KMS-11 (cell line): ENCODE results near the gene IGSF5.

Source experiments
- H2AFZ ChIP-seq: fragments of 200-600 bp; sonication (generic); 2 replicates; pipeline ENCODE4 v1.6.1; 2016; ENCODE audit warnings: antibody characterized with exemption, mixed run types, low read depth
- H3K27ac ChIP-seq: fragments of 200-600 bp; sonication (generic); 2 replicates; pipeline ENCODE4 v1.6.1; 2016; ENCODE audit warnings: mild to moderate bottlenecking, mixed run types
- H3K27me3 ChIP-seq: fragments of 200-600 bp; sonication (generic); 2 replicates; pipeline ENCODE4 v1.6.1; 2017; ENCODE audit warnings: mild to moderate bottlenecking, low read depth, mixed run types, moderate library complexity; ENCODE audit not compliant: insufficient read depth
- H3K36me3 ChIP-seq: fragments of 200-600 bp; sonication (generic); 2 replicates; pipeline ENCODE4 v1.6.1; 2017; ENCODE audit warnings: mild to moderate bottlenecking, mixed run types; ENCODE audit not compliant: insufficient read depth
- H3K4me1 ChIP-seq: fragments of 200-600 bp; sonication (generic); 2 replicates; pipeline ENCODE4 v1.6.1; 2016; ENCODE audit warnings: mild to moderate bottlenecking, low read depth, mixed run types; ENCODE audit not compliant: poor library complexity, severe bottlenecking
- H3K4me2 ChIP-seq: fragments of 200-600 bp; sonication (generic); 2 replicates; pipeline ENCODE4 v1.7.0; 2016; ENCODE audit warnings: mild to moderate bottlenecking, mixed run types
- H3K4me3 ChIP-seq: fragments of 200-600 bp; sonication (generic); IDR thresholded peaks from 2 replicates; pipeline ENCODE4 v1.6.1; 2017; ENCODE audit warnings: low read depth, low read length, mixed read lengths; ENCODE audit not compliant: insufficient read depth
- H3K79me2 ChIP-seq: fragments of 200-600 bp; sonication (generic); 2 replicates; pipeline ENCODE4 v1.6.1; 2016; ENCODE audit warnings: low read depth, mixed run types; ENCODE audit not compliant: insufficient read depth
- H3K9ac ChIP-seq: fragments of 200-600 bp; sonication (generic); 2 replicates; pipeline ENCODE4 v1.6.1; 2016; ENCODE audit warnings: mild to moderate bottlenecking, mixed run types
- H4K20me1 ChIP-seq: fragments of 200-600 bp; sonication (generic); 2 replicates; pipeline ENCODE4 v1.6.1; 2016; ENCODE audit warnings: mild to moderate bottlenecking, mixed run types; ENCODE audit not compliant: insufficient read depth
- TF ChIP-seq, protein P1 (sequence below): fragments of 200-600 bp; sonication (generic); conservative IDR thresholded peaks from 2 replicates; pipeline ENCODE4 v1.6.1; 2017; ENCODE audit warnings: low read depth, mild to moderate bottlenecking, antibody characterized with exemption, low read length, moderate library complexity, mixed read lengths

Gene IGSF5

DNA sequence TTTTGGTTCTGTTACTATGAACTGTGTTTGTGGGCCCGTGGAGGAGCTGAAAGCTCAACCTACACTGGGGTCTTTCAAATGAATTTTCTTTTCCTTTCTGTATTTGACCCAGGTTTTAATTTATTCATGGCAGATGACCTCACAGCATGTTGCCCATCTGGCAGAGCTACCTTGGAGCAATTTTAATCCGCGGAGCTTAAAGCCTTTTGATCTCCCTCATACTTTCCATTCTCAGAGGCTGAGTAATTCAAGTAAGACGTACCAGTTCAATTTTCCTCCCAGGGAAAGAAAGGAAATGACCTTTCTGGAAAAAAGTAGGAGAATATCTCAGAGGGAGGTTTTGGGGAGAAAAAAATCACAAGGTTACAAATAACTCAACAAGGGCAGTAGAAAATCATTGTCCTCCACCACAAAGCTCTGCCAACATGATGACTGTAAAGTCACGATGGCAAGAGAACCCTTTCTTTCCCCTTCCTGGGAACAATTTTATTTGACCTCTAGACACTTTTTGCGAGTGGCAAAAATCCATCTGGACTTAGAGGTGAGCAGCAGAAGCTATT lies 100.7 kb downstream of the IGSF5 start:
- Histone ChIP-seq H4K20me1 (no peaks in the 10 kb centered on the region), H3K79me2 (no peaks in the 10 kb centered on the region), H2AFZ (no peak overlapping the region), H3K27me3 (no peaks in the 10 kb centered on the region), H3K36me3 (no peaks in the 10 kb centered on the region), H3K27ac (no peak overlapping the region), H3K4me2 (no peak overlapping the region), H3K9ac (no peak overlapping the region), H3K4me3 (no peak overlapping the region), H3K4me1 (no peaks in the 10 kb centered on the region)
- TF ChIP-seq, protein P1, sequence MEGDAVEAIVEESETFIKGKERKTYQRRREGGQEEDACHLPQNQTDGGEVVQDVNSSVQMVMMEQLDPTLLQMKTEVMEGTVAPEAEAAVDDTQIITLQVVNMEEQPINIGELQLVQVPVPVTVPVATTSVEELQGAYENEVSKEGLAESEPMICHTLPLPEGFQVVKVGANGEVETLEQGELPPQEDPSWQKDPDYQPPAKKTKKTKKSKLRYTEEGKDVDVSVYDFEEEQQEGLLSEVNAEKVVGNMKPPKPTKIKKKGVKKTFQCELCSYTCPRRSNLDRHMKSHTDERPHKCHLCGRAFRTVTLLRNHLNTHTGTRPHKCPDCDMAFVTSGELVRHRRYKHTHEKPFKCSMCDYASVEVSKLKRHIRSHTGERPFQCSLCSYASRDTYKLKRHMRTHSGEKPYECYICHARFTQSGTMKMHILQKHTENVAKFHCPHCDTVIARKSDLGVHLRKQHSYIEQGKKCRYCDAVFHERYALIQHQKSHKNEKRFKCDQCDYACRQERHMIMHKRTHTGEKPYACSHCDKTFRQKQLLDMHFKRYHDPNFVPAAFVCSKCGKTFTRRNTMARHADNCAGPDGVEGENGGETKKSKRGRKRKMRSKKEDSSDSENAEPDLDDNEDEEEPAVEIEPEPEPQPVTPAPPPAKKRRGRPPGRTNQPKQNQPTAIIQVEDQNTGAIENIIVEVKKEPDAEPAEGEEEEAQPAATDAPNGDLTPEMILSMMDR: no peak

DNA sequence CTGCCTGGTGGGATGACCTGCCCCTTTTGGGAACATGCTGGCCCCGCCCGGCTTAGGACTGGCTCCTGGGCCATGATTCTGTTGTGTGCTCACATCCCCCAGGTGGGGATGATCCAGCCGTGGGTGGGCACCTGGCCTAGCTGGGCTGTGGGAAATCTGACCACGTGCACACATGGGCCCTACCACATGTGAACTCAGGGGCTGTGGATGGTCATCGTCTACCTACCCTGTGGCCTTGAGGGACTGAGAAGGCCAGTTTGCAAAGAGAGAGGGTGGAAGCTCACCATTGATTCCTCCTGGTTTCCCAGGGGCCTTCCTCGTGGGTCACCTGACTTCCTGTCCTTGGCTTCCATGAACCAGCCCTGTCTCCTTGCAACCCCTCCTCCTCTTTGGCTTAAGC lies 102.9 kb downstream of the IGSF5 start:
- TF ChIP-seq, protein P1: no peak
- Histone ChIP-seq H3K4me2 (no peak overlapping the region), H3K79me2 (no peaks in the 10 kb centered on the region), H3K9ac (no peak overlapping the region), H2AFZ (no peak overlapping the region), H3K36me3 (no peaks in the 10 kb centered on the region), H3K27ac (no peak overlapping the region), H3K4me3 (no peak overlapping the region), H3K27me3 (no peaks in the 10 kb centered on the region), H4K20me1 (no peaks in the 10 kb centered on the region), H3K4me1 (no peaks in the 10 kb centered on the region)

DNA sequence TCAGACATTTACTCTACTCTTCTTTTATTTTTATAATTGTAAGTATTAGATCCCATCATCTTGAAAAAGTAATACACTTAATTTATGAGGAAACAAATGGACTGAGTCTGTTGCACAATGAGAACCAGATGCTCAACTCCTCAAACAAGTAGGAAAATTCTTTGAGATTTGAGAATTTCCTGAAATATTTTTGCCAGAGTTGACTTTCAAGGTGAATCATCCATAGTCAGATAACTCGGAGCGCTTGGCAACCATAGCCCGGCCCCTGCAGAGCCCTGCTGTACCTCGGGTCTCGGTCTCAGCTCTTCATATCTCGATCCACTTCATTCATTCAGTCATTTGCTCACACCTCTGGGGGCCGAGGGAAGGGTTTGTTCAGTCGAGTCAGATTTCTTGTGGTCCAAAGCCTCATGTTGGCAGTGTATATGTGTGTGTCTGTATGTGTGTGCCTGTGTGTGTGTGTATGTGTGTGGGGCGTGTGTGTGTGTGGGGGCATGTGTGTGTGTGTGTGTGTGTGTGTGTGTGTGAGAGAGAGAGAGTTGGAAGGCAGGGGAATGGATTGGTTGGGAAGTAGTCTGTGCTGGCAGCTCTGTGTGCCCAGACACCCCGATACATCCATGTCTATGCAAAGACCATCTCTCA lies 104.2 kb downstream of the IGSF5 start:
- Histone ChIP-seq H3K4me2 (no peak overlapping the region), H3K9ac (no peak overlapping the region), H3K4me3 (no peak overlapping the region), H3K27ac (no peak overlapping the region), H3K36me3 (no peaks in the 10 kb centered on the region), H3K27me3 (no peaks in the 10 kb centered on the region), H3K4me1 (no peaks in the 10 kb centered on the region), H3K79me2 (no peaks in the 10 kb centered on the region), H2AFZ (no peak overlapping the region), H4K20me1 (no peaks in the 10 kb centered on the region)
- TF ChIP-seq, protein P1: no peak

DNA sequence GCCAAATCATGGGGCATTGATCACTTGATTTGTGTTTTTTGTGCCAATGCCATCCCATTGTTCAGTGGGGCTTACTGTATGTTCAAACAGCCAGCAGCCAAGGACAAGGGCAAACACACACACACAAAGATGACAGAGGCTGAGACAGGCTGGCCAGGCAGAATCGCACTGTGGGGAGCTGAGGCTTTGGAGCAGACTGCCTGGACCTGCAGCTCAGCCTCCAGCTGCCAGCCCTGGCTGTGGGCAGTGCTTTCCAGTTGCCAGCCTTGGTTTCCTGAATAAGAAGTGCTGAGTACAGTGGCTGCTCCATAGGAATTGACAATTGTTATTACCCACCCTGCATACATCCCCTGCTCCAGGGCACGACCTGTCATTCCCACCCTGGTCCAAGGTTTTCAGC lies 105.3 kb downstream of the IGSF5 start:
- Histone ChIP-seq H3K4me1 (no peaks in the 10 kb centered on the region), H3K36me3 (no peaks in the 10 kb centered on the region), H3K9ac (no peak overlapping the region), H3K27ac (no peak overlapping the region), H3K79me2 (no peaks in the 10 kb centered on the region), H3K27me3 (no peaks in the 10 kb centered on the region), H4K20me1 (no peaks in the 10 kb centered on the region), H2AFZ (no peak overlapping the region), H3K4me3 (no peak overlapping the region), H3K4me2 (no peak overlapping the region)
- TF ChIP-seq, protein P1: no peak
